Mononuclear cell (primary cell): ENCODE data around the gene NEURL3. TPM values are rescaled to one million over a fixed set of nuclear protein-coding genes. Genes with fewer than 3 reads are reported as not detected.
"Not testable (repeated sequence)": the region's sequence is repeated elsewhere in the genome, so short reads cannot be mapped to it uniquely, and the experiment has no call there.

ENCODE experiments used
- H3K27me3 ChIP-seq: 2 replicates; pipeline ENCODE4 v1.6.0; 2011; ENCODE audit warnings: low read length, control low read depth; ENCODE audit not compliant: insufficient read depth
- H3K4me1 ChIP-seq: 2 replicates; pipeline ENCODE4 v1.5.1; 2011; ENCODE audit warnings: mild to moderate bottlenecking, low read length, control low read depth; ENCODE audit not compliant: insufficient read depth
- H3K4me3 ChIP-seq: 2 replicates; pipeline ENCODE4 v1.5.1; 2011; ENCODE audit warnings: mild to moderate bottlenecking, low read length, moderate library complexity
- H3K9me3 ChIP-seq: 2 replicates; pipeline ENCODE4 v1.5.1; 2011; ENCODE audit warnings: low read depth, mild to moderate bottlenecking, control low read depth, low read length
- total RNA-seq: library from RNA; depleted of rRNA; stranded (reverse); fragments of >200 nt; gene quantifications from one replicate; pipeline ENCODE4 v1.2.3, GENCODE V29; 2012

The NEURL3 gene
- total RNA-seq, 1 donor: 0.52 TPM

- Histone ChIP-seq H3K4me1 (no peaks in the 10 kb centered on the region), H3K4me3 (no peak overlapping the region), H3K9me3 (no peaks in the 10 kb centered on the region), H3K27me3 (no peaks in the 10 kb centered on the region)
These were observed 40.5 kb downstream of the NEURL3 start for GRCh38 chr2:96464651-96465050.

DNA sequence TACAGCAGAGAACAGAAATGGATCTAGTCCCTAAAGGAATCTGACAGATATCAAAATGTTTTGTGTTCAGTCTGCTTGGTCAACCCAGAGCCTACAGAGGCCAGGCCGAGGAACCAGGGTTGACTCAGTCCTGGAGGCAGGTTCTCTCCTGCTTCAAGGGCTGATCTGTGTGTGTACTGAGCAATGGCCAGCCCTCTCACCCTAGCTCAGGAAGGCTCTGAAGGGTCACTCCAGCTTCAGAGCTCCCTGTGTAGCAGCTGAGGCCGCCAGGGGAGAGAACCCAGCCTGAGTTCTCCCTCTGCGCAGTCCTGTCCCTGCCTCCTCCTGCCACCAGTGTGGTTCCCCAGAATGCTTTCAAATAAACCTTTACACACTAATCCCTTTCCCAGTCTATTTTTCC lies 41.1 kb downstream of the NEURL3 start:
- no peak overlapping the region for H3K4me3 ChIP-seq
- H3K9me3 ChIP-seq: no peaks in the 10 kb centered on the region
- no peaks in the 10 kb centered on the region for H3K27me3 ChIP-seq
- no peaks in the 10 kb centered on the region for H3K4me1 ChIP-seq

DNA sequence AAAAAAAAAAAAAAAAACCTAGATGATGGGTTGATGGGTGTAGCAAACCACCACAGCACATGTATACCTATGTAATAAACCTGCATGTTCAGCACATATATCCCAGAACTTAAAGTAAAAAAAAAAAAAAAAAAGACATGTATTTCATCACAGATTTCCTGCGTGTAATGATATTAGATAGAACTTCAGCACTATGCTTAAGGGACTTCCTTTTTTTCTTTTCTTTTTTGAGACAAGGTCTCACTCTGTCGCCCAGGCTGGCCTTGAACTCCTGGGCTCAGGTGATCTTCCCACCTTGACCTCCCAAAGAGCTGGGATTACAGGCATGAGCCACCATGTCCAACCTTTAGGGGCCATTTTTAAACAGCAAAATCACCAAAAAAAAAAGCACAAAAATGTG lies 42.0 kb downstream of the NEURL3 start:
- Histone ChIP-seq H3K9me3 (no peaks in the 10 kb centered on the region), H3K4me1 (no peaks in the 10 kb centered on the region), H3K27me3 (no peaks in the 10 kb centered on the region), H3K4me3 (no peak overlapping the region)

DNA sequence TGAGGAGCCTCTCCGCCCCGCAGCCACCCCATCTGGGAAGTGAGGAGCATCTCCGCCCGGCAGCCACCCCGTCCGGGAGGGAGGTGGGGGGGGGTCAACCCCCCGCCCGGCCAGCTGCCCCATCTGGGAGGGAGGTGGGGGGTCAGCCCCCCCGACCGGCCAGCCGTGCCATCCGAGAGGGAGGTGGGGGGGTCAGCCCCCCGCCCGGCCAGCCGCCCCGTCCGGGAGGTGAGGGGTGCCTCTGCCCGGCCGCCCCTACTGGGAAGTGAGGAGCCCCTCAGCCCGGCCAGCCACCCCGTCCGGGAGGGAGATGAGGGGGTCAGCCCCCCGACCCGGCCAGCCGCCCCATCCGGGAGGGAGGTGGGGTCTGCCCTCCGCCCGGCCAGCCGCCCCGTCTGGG lies 43.5 kb downstream of the NEURL3 start:
- H3K9me3 ChIP-seq, H3K4me1 ChIP-seq, H3K27me3 ChIP-seq, H3K4me3 ChIP-seq: not testable (repeated sequence)

- Histone ChIP-seq H3K27me3 (no peaks in the 10 kb centered on the region), H3K4me1 (no peaks in the 10 kb centered on the region), H3K4me3 (no peak overlapping the region), H3K9me3 (no peaks in the 10 kb centered on the region)
These were observed 53.1 kb downstream of the NEURL3 start for GRCh38 chr2:96452053-96452452.

DNA sequence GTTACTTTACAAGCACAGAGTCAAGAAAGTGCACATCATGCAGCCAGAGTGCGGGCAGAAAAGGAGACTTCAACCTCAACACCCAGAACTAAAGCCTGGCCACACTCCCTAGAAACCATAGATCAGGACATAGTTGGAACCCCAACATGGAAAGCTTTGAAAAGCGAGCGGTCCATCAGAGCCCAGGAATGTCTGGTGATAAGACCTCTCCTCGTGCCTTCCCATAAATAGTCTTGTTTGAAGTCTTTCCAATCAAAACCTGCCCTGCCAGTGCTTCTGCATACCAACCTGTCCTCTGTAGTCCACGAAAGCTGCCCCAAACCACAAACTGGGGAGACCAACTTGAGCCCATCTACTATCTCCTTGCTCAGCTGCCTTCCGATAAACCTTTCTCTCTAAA lies 55.5 kb downstream of the NEURL3 start:
- Histone ChIP-seq H3K9me3 (no peaks in the 10 kb centered on the region), H3K4me3 (no peak overlapping the region), H3K27me3 (no peaks in the 10 kb centered on the region), H3K4me1 (no peaks in the 10 kb centered on the region)

DNA sequence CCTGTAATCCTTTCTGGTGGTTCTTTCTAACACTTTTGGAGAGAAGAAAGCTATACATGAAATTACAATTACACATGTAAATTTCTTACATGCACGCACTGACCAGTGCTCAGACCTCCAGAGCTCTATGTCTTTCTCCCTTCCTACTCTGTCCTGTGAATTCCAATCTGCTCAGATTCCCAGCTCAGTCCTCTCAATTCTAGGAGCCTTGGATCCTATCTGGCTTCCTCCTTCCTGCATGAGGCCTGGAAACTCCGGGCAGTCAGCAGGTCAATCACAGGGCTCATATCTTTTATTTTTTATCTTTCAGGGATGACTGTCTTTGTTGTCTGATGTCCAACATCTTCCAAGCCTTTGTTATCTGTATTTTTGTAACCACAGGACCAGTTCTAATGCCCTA lies 56.0 kb downstream of the NEURL3 start:
- no peaks in the 10 kb centered on the region for H3K4me1 ChIP-seq
- no peaks in the 10 kb centered on the region for H3K9me3 ChIP-seq
- no peaks in the 10 kb centered on the region for H3K27me3 ChIP-seq
- H3K4me3 ChIP-seq: no peak overlapping the region

DNA sequence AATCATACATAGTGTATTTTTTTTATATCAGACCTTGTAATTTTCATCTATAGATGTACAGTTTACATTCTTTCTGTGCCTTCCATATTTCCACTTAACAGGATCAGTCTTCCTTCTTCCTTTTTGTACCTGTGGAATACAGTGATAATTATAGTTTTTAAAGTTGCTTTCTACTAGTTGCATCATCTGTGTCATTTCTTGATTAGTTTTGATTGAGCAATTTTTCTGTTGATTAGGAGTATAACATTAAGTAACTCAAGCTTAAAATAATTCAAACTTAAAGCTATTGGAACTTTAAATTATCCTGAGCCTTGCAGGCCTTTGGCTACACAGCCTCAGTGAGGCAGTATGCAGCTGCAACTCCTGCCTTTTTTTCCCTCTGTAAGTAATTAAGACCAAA lies 57.4 kb downstream of the NEURL3 start:
- H3K9me3 ChIP-seq: no peaks in the 10 kb centered on the region
- H3K4me1 ChIP-seq: no peaks in the 10 kb centered on the region
- no peak overlapping the region for H3K4me3 ChIP-seq
- no peaks in the 10 kb centered on the region for H3K27me3 ChIP-seq

Other genes starting within 250 kb of the NEURL3 start
- gene TMEM127, start 239.4 kb downstream of the NEURL3 start, total RNA-seq: 51.6 TPM
- 65.4 TPM for gene CIAO1, start 239.1 kb downstream of the NEURL3 start, total RNA-seq
- gene SNRNP200, start 199.8 kb downstream of the NEURL3 start, total RNA-seq: 80.5 TPM
- gene ITPRIPL1, start 180.0 kb downstream of the NEURL3 start, total RNA-seq: 4.7 TPM
- gene NCAPH, start 169.6 kb downstream of the NEURL3 start, total RNA-seq: 1.8 TPM
- 191 TPM for gene ARID5A, start 31.4 kb upstream of the NEURL3 start, total RNA-seq
- 50.2 TPM for gene KANSL3, start 133.0 kb upstream of the NEURL3 start, total RNA-seq
- gene FER1L5, start 137.4 kb upstream of the NEURL3 start, total RNA-seq: not detected
- gene LMAN2L, start 234.7 kb upstream of the NEURL3 start, total RNA-seq: 1.3 TPM